Epithelial cell of esophagus (primary cell): Measurements from ENCODE around the gene FGF7.

Experiments used
- DNase-seq: peaks from one replicate; pipeline ENCODE4 v3.0.0; 2010; ENCODE audit warnings: low read depth
- H3K4me3 ChIP-seq: 2 replicates; pipeline ENCODE4 v1.5.1; 2011; ENCODE audit warnings: mild to moderate bottlenecking, low read length, control low read depth
- TF ChIP-seq, protein P1 (sequence below): IDR thresholded peaks from 2 replicates; pipeline ENCODE4 v1.5.1; 2011; ENCODE audit warnings: low read depth, mild to moderate bottlenecking, low read length, control low read depth, inconsistent platforms; ENCODE audit not compliant: insufficient read depth; ENCODE audit errors: missing control alignments

The FGF7 gene

DNA sequence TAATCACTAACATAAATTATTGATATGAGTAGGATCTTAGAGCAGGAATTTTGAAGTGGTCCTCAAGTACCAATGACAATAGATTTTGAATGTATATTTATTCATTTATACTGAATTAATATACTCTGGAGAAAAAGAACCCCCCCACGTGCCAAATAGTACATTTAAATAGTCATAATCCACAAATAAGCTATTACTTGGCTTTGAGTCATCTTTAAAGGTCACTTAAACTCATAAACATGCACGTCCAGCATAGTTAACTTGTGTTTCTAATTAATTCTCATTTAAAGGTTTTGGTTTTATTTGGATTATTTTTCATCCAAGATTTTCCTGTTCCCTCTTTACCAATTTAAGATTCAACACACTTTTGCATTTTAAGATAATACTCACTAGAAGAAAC, 35.1 kb downstream of the FGF7 start:
- TF ChIP-seq, protein P1, sequence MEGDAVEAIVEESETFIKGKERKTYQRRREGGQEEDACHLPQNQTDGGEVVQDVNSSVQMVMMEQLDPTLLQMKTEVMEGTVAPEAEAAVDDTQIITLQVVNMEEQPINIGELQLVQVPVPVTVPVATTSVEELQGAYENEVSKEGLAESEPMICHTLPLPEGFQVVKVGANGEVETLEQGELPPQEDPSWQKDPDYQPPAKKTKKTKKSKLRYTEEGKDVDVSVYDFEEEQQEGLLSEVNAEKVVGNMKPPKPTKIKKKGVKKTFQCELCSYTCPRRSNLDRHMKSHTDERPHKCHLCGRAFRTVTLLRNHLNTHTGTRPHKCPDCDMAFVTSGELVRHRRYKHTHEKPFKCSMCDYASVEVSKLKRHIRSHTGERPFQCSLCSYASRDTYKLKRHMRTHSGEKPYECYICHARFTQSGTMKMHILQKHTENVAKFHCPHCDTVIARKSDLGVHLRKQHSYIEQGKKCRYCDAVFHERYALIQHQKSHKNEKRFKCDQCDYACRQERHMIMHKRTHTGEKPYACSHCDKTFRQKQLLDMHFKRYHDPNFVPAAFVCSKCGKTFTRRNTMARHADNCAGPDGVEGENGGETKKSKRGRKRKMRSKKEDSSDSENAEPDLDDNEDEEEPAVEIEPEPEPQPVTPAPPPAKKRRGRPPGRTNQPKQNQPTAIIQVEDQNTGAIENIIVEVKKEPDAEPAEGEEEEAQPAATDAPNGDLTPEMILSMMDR, result no peak

DNA sequence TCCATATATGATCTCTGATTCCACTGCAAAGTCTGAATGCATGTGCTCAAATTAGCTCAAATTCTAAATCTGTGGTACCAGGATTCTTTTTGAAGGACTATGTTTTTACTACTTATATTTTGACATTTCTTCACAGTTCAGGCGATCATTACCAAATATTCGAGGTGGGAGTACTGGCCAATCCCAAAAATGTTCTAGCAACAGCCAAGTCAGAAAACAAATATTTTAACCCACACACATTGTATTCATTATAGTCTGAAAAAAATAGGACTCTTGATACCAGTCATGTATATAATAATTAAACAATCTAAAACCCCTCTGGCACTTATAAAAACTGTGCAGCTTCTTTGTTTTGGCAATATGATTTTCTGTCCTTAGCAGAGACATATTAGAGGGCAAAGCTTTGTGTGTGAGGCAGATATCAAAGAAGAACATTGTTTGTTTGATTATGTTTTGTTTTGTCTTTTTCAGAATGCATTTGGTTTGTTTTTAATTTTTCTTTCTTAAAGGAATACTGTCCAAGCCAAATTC, 37.4 kb downstream of the FGF7 start:
- no peak for DNase-seq
- TF ChIP-seq, protein P1, result no peak
- no peak overlapping the region for H3K4me3 ChIP-seq

More for the DNA sequence above, 35.1 kb downstream of the FGF7 start:
- DNase-seq, result no peak
- H3K4me3 ChIP-seq, result no peak overlapping the region

DNA sequence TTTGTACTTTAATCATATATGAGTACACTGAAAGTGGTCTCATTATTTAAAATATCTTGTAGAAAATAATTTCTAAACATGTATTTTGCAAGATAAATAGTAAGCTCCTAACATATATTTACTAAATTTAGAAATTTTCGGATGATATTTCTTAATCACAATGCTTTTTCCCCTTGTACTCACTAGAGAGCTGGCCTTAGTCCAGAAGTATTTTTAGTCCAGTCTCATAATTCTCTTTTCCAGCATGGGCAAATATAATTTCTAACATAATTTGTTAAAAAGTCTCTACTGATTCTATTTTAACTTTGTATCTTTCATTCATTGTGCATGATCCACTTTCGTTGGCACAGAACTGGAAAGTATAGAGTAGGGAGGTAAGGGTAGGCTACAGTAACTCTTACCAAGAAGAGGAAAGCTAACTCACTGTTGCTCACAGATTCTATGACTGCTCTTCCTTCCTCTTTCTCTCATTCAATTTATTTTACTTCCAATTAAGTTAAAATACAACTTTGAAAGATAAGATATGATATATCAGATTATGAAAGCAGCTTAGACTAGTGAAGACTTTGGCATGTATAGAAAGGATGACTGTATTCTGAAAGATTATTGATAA, 39.3 kb downstream of the FGF7 start:
- TF ChIP-seq, protein P1, result no peak
- no peak for DNase-seq
- no peak overlapping the region for H3K4me3 ChIP-seq

DNA sequence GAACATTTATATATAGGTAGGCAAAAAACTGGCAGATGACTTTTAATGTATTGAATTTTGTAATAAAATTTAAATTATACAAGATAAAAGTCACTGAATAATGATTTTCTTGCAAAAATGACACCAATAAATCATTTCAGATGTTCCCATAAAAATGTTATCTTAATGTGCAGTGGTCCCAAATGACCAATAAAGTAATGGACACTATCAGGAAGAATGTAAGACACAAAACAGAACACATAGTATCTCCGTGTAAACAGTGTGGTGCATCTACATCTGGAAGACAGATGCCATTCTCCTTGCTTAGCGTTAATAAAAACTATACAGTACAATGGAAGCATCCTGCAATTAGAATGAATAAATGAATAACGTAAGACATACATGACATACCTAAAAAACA, 41.5 kb downstream of the FGF7 start:
- no peak overlapping the region for H3K4me3 ChIP-seq
- TF ChIP-seq, protein P1, result no peak
- no peak for DNase-seq

DNA sequence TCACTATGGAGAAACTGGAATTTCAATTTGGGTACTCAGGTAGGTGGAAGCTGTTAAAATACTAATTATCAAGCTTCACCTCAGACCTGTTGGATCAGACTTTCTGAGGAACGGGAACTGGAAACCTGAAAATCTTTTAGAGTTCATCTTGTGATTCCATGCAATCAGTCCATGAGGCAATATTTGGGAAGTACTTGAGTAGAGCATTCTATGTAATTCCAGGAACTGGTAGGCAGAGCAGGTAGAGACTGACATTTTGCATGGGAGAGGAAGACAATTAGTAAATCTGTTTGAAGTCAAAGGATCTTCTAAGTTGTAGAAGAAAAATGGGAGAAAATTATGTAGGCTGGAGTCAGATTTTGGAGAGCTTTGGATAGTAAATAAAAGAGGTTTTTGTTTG, 43.1 kb downstream of the FGF7 start:
- TF ChIP-seq, protein P1, result no peak
- DNase-seq, result no peak
- H3K4me3 ChIP-seq, result no peak overlapping the region

DNA sequence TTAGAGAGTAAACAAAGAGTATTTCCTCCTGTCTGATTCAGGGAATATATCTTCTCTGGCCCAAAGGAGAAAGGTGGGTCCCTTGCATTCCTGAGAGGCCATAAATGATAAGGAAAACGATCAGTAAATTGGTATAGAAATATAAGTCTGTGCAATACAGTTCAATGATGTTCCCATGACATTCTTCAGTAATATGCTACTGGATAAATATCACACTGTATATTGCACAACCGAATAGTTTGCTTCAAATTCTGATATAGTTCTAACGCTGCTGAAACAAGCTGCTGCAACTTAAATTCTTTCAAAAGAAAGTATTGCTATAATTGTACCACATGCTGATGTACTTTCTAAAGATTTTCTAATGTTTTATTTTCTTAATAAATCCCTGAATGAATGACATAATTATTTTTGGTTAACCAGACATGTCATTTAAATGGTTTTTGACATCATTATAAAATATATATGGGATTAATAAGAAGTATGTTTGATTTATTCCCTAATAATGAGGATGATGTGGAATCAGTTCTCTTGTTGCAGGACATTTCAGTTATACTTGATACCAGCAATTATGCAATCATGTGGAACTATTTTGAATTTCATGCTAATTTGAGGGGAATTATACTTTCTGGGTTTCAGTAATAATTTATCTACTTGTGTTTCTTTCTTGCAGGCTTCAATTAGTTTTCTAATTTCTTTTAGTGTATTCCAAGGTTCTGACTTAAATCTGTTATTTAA, 44.9 kb downstream of the FGF7 start:
- TF ChIP-seq, protein P1, result no peak
- DNase-seq, result no peak
- H3K4me3 ChIP-seq, result no peak overlapping the region
